ENCODE measurements around the gene NAPSA. TPM values are rescaled to one million over a fixed set of nuclear protein-coding genes. Genes with fewer than 3 reads are reported as not detected.

The NAPSA gene
- polyA plus RNA-seq, 1 of the 3 experiments (the other 2 are of a cell fraction), result 0.43 TPM

DNA sequence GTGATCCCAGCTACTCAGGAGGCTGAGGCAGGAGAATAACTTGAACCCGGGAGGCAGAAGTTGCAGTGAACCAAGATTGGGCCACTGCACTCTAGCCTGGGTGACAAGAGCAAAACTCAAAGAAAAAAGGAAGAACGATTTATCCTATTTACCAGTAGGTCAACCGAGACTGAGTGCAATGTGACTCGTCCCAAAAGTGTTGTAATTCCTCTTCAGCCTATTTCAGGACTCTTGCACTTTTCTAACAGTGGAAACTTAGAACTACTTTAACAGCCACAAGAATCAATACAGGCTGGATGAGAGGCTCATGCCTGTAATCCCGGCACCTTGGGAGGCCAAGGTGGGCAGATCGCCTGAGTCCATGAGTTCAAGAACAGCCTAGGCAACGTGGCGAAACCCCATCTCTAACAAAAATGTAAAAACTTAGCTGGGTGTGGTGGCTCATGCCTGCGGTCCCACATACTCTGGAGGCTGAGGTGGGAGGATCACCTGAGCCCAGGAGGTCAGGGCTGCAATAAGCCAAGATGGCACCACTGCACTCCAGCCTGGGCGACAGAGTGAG lies 6.6 kb upstream of the NAPSA start:
- H3K4me1 ChIP-seq (ENCODE audit: control insufficient read depth in 1 of 2, insufficient read depth in 2 of 2, low read depth in 1 of 2, low read length in 1 of 2), result peaks cover 0 to 2% of the 10 kb centered on the region in 2 experiments; a peak in 2 of 4 replicates
- 75% methylated on average over 10 of the region's 10 CpGs for WGBS (ENCODE audit: low lambda C conversion rate)
- no peak overlapping the region for H2AFZ ChIP-seq (ENCODE audit: low read depth)
- H3K79me2 ChIP-seq (ENCODE audit: insufficient read depth), result no peaks in the 10 kb centered on the region
- no peak overlapping the region for H3K27ac ChIP-seq (ENCODE audit: low read depth in 2 of 2, low read length in 1 of 2)
- H3K27me3 ChIP-seq (ENCODE audit: insufficient read depth), result no peaks in the 10 kb centered on the region
- H3K9ac ChIP-seq, result no peak overlapping the region
- H3K4me3 ChIP-seq (ENCODE audit: low read depth in 2 of 2, low read length in 1 of 2), result no peak overlapping the region
- no peaks in the 10 kb centered on the region for H3K36me3 ChIP-seq (replicated peaks in 1 of 2; ENCODE audit: control insufficient read depth in 1 of 2, insufficient read depth in 2 of 2, low read length in 1 of 2)
- DNase-seq, result no peak
- ChIA-PET POLR2A (no interaction called here), CTCF (interaction anchor here (1.3 to 2.4 kb wide), 2 partner anchors 12 to 89 kb away, joined by 3 to 7 read pairs; partner anchors contain the start of gene POLD1)
- H3K4me2 ChIP-seq, result no peak overlapping the region
- H4K20me1 ChIP-seq (ENCODE audit: insufficient read depth), result peaks cover 1% of the 10 kb centered on the region
- H3K9me3 ChIP-seq, result no peaks in the 10 kb centered on the region
- no peak for TF ChIP-seq RCOR1 (IDR thresholded peaks at IDR 0.05; ENCODE audit: low read length)
- TF ChIP-seq EP300 (IDR thresholded peaks at IDR 0.05; ENCODE audit: borderline replicate concordance in 1 of 2, low read depth in 1 of 2, low read length in 1 of 2), result no peak
- peaks cover 18% of the 10 kb centered on the region for H3F3A ChIP-seq (replicated peaks; ENCODE audit: insufficient read depth)
- no peaks in the 10 kb centered on the region for H3K9me2 ChIP-seq

DNA sequence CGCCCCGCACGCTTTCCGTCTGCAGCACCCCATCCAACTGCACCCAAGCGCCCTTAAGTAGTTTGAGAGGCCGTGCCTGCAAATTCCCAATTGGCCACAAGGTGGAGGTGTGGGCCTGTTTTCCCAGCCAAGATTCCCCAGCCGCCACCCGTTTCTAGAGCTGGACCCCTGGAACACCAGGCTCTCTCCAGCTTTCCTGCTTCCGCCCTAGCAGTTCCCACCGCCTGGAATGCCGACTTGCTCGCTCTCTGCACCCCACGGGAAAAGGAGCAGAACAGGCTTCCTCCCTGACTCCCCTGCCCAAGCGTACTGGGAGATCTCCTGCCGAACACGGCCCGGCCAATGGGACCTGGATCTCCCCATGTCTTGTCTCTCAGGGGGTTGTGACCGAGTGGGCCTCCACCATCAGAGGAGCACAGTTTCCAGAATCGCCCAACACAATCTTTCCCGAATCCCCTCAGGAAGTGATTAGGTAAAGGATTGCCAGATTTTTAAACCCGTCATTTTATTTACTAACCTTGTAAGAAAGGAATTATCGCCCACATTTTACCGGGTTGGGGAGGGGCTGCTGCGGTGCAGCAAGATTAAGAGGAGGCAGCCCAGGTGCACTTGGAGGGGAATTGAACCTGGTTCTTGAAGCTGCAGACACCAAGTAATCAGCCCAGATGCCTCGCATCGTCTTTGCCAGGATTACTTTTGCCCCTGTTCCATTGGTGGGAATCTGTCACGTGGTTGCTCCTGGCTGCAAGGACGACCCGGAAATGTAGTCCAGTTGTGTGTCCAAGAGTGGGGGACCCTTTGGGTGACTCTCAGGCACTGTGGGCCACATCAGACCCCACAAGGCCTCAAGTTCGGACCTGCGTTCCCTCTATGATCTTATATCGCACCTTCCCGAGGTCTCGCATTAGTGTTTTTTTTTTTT lies 3.5 kb upstream of the NAPSA start:
- Histone ChIP-seq H3K4me1 (ENCODE audit: control insufficient read depth in 1 of 2, insufficient read depth in 2 of 2, low read depth in 1 of 2, low read length in 1 of 2) (peaks cover 0 to 2% of the 10 kb centered on the region in 2 experiments; a peak in 1 of 4 replicates), H3F3A (replicated peaks; ENCODE audit: insufficient read depth) (no peaks in the 10 kb centered on the region), H3K36me3 (replicated peaks in 1 of 2; ENCODE audit: control insufficient read depth in 1 of 2, insufficient read depth in 2 of 2, low read length in 1 of 2) (no peaks in the 10 kb centered on the region), H4K20me1 (ENCODE audit: insufficient read depth) (no peaks in the 10 kb centered on the region), H3K27ac (ENCODE audit: low read depth in 2 of 2, low read length in 1 of 2) (peak overlapping the region; percentile 36 to 80), H2AFZ (ENCODE audit: low read depth) (peak overlapping the region; percentile 95), H3K4me3 (ENCODE audit: low read depth in 2 of 2, low read length in 1 of 2) (peak overlapping the region; percentile 59 to 67), H3K9me3 (no peaks in the 10 kb centered on the region), H3K9me2 (no peaks in the 10 kb centered on the region), H3K4me2 (peak overlapping the region; percentile 88), H3K27me3 (ENCODE audit: insufficient read depth) (no peaks in the 10 kb centered on the region), H3K79me2 (ENCODE audit: insufficient read depth) (no peaks in the 10 kb centered on the region), H3K9ac (peak overlapping the region; percentile 68)
- WGBS (ENCODE audit: low lambda C conversion rate), result 12% methylated on average over 29 of the region's 34 CpGs
- CTCF ChIA-PET, result interaction anchor here (0.6 to 4.1 kb wide), 33 partner anchors 9 to 415 kb away, joined by 3 to 80 read pairs (median 5); partner anchors contain the start of genes JOSD2, POLD1 and SPIB
- peak; percentile 84 for DNase-seq
- POLR2A ChIA-PET, result interaction anchor here (0.6 to 1.4 kb wide), 5 partner anchors 10 to 143 kb away, joined by 3 to 9 read pairs (median 4); partner anchors contain the start of genes JOSD2 and POLD1
- TF ChIP-seq FOXJ3 (CRISPR knock-in tag; IDR thresholded peaks at IDR 0.05) (no peak), EP300 (IDR thresholded peaks at IDR 0.05; ENCODE audit: borderline replicate concordance in 1 of 2, low read depth in 1 of 2, low read length in 1 of 2) (no peak), NRF1 (IDR thresholded peaks at IDR 0.05; ENCODE audit: low read depth, low read length) (no peak), JUND (IDR thresholded peaks at IDR 0.05) (no peak), POLR2AphosphoS5 (IDR thresholded peaks at IDR 0.05; ENCODE audit: low read depth, low read length) (no peak; the same call in 1 of the 2 replicates), RFX5 (IDR thresholded peaks at IDR 0.05; ENCODE audit: low read length) (no peak), GABPA (IDR thresholded peaks at IDR 0.05; ENCODE audit: low read depth) (no peak), MEF2A (IDR thresholded peaks at IDR 0.05; ENCODE audit: borderline replicate concordance, low read depth) (no peak), RAD21 (IDR thresholded peaks at IDR 0.05; ENCODE audit: low read length) (peak; percentile 87), SIN3A (IDR thresholded peaks at IDR 0.05; ENCODE audit: borderline replicate concordance, low read depth, low read length) (no peak)
- TF ChIP-seq, protein P1, sequence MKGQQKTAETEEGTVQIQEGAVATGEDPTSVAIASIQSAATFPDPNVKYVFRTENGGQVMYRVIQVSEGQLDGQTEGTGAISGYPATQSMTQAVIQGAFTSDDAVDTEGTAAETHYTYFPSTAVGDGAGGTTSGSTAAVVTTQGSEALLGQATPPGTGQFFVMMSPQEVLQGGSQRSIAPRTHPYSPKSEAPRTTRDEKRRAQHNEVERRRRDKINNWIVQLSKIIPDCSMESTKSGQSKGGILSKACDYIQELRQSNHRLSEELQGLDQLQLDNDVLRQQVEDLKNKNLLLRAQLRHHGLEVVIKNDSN (IDR thresholded peaks at IDR 0.05; ENCODE audit: borderline replicate concordance, low read depth), result peak; percentile 91
- TF ChIP-seq, protein P2, sequence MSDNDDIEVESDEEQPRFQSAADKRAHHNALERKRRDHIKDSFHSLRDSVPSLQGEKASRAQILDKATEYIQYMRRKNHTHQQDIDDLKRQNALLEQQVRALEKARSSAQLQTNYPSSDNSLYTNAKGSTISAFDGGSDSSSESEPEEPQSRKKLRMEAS (IDR thresholded peaks at IDR 0.05; ENCODE audit: low read depth), result peak; percentile 21; the same call in 1 of the 2 replicates
- TF ChIP-seq, protein P3, sequence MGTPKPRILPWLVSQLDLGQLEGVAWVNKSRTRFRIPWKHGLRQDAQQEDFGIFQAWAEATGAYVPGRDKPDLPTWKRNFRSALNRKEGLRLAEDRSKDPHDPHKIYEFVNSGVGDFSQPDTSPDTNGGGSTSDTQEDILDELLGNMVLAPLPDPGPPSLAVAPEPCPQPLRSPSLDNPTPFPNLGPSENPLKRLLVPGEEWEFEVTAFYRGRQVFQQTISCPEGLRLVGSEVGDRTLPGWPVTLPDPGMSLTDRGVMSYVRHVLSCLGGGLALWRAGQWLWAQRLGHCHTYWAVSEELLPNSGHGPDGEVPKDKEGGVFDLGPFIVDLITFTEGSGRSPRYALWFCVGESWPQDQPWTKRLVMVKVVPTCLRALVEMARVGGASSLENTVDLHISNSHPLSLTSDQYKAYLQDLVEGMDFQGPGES (IDR thresholded peaks at IDR 0.05; ENCODE audit: low read depth, low read length), result no peak
- TF ChIP-seq, protein P4, sequence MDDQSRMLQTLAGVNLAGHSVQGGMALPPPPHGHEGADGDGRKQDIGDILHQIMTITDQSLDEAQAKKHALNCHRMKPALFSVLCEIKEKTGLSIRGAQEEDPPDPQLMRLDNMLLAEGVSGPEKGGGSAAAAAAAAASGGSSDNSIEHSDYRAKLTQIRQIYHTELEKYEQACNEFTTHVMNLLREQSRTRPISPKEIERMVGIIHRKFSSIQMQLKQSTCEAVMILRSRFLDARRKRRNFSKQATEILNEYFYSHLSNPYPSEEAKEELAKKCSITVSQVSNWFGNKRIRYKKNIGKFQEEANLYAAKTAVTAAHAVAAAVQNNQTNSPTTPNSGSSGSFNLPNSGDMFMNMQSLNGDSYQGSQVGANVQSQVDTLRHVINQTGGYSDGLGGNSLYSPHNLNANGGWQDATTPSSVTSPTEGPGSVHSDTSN (IDR thresholded peaks at IDR 0.05), result no peak
- TF ChIP-seq, protein P5, sequence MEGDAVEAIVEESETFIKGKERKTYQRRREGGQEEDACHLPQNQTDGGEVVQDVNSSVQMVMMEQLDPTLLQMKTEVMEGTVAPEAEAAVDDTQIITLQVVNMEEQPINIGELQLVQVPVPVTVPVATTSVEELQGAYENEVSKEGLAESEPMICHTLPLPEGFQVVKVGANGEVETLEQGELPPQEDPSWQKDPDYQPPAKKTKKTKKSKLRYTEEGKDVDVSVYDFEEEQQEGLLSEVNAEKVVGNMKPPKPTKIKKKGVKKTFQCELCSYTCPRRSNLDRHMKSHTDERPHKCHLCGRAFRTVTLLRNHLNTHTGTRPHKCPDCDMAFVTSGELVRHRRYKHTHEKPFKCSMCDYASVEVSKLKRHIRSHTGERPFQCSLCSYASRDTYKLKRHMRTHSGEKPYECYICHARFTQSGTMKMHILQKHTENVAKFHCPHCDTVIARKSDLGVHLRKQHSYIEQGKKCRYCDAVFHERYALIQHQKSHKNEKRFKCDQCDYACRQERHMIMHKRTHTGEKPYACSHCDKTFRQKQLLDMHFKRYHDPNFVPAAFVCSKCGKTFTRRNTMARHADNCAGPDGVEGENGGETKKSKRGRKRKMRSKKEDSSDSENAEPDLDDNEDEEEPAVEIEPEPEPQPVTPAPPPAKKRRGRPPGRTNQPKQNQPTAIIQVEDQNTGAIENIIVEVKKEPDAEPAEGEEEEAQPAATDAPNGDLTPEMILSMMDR (IDR thresholded peaks at IDR 0.05), result peak; percentile 76
- TF ChIP-seq, protein P6, sequence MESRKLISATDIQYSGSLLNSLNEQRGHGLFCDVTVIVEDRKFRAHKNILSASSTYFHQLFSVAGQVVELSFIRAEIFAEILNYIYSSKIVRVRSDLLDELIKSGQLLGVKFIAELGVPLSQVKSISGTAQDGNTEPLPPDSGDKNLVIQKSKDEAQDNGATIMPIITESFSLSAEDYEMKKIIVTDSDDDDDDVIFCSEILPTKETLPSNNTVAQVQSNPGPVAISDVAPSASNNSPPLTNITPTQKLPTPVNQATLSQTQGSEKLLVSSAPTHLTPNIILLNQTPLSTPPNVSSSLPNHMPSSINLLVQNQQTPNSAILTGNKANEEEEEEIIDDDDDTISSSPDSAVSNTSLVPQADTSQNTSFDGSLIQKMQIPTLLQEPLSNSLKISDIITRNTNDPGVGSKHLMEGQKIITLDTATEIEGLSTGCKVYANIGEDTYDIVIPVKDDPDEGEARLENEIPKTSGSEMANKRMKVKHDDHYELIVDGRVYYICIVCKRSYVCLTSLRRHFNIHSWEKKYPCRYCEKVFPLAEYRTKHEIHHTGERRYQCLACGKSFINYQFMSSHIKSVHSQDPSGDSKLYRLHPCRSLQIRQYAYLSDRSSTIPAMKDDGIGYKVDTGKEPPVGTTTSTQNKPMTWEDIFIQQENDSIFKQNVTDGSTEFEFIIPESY (IDR thresholded peaks at IDR 0.05; ENCODE audit: borderline replicate concordance, low read depth), result no peak
